ENCODE results near the gene SIRT2.

- no peak for TF ChIP-seq POLR2A (IDR thresholded peaks at IDR 0.05)
- no peak for TF ChIP-seq CTCF (IDR thresholded peaks at IDR 0.05)
Measured at GRCh38 chr19:38843175-38843758, 56.2 kb downstream of the SIRT2 start.

All from body of pancreas (tissue), 4 donors.